Fibroblast of lung (primary cell): ENCODE measurements around the gene DTL.

Experiments
- EZH2 ChIP-seq: IDR thresholded peaks from 2 replicates; pipeline ENCODE4 v1.5.1; 2012; ENCODE audit warnings: low read length, control low read depth, mild to moderate bottlenecking; ENCODE audit errors: missing control alignments
- TF ChIP-seq, protein P1 (sequence below), 2 donors: IDR thresholded peaks in 1 of 2; conservative IDR thresholded peaks in 1 of 2; 1 replicate in 1 of 2; 2 replicates in 1 of 2; pipeline ENCODE4 v1.5.1; 2011 to 2012; ENCODE audit warnings: low read length in 2 of 2, control low read depth in 1 of 2, inconsistent platforms in 1 of 2, low read depth in 1 of 2, mild to moderate bottlenecking in 1 of 2

DNA sequence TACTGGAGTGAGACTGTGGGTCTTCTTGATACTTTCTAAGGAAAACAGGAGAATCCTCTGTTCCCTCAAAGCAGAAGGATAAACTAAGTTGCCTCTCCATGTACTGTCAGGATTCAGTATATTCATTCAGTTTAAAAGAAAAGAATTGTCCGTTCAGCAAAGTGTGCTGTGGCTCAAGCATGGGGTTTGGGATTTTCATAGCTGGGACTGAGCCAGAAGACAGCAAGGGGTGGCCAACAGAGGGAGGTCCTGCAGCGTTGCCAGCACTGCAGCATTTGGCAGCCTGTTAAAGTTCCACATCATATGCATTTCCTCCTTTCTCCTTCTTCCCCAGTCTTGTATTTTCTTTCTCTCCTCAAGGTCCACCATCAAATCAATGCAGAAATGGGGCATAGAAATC, 75.1 kb downstream of the DTL start:
- TF ChIP-seq, protein P1, sequence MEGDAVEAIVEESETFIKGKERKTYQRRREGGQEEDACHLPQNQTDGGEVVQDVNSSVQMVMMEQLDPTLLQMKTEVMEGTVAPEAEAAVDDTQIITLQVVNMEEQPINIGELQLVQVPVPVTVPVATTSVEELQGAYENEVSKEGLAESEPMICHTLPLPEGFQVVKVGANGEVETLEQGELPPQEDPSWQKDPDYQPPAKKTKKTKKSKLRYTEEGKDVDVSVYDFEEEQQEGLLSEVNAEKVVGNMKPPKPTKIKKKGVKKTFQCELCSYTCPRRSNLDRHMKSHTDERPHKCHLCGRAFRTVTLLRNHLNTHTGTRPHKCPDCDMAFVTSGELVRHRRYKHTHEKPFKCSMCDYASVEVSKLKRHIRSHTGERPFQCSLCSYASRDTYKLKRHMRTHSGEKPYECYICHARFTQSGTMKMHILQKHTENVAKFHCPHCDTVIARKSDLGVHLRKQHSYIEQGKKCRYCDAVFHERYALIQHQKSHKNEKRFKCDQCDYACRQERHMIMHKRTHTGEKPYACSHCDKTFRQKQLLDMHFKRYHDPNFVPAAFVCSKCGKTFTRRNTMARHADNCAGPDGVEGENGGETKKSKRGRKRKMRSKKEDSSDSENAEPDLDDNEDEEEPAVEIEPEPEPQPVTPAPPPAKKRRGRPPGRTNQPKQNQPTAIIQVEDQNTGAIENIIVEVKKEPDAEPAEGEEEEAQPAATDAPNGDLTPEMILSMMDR (conservative IDR thresholded peaks at IDR 0.05 in 1 of 2, IDR thresholded peaks at IDR 0.05 in 1 of 2; ENCODE audit: low read depth in 1 of 2, low read length in 2 of 2): peak in 1 of 2 donors; percentile 38
- no peak for TF ChIP-seq EZH2
